Right renal pelvis (tissue), 4 donors: ENCODE data around the gene LSM14A. TPM values are rescaled to one million over a fixed set of nuclear protein-coding genes. Genes with fewer than 3 reads are reported as not detected.
A peak's percentile ranks its signal among the peaks of the same experiment; 100 is the strongest.
"Not testable (repeated sequence)": the region's sequence is repeated elsewhere in the genome, so short reads cannot be mapped to it uniquely, and the experiment has no call there.

Source experiments
- DNase-seq, 4 donors: peaks; one replicate each; pipeline ENCODE4 v3.0.0-alpha.2; 2013; ENCODE audit warnings: low read depth in 4 of 4, low spot score in 3 of 4, missing footprints in 1 of 4
- polyA plus RNA-seq, 4 donors: library from polyadenylated mRNA; unstranded; fragments of 120-200 nt; gene quantifications; one replicate each; pipeline ENCODE4 v1.2.1, GENCODE V29; 2013; ENCODE audit not compliant: insufficient read length in 4 of 4

LSM14A gene
- polyA plus RNA-seq, 4 donors, result 165 to 190 (median 185) TPM

DNA sequence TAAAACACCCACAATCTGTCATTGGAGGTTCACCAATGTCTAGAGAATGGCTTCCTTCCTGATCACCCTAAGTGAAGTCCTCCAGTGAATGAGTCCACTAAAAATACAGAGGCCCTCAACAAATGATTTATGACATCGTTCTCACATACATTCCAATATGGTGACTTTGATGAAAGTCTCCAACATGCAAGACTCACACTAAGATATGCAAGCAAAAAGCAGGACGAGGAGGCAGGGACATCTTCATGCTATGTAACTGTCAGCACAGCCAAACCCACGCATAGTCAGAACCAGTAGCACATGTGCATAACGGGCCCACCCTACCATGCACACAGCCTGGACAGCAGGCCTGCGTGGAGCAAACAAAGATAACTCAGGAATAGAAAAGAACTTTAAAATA is 16.6 kb upstream of the LSM14A start:
- DNase-seq, result no peak

DNA sequence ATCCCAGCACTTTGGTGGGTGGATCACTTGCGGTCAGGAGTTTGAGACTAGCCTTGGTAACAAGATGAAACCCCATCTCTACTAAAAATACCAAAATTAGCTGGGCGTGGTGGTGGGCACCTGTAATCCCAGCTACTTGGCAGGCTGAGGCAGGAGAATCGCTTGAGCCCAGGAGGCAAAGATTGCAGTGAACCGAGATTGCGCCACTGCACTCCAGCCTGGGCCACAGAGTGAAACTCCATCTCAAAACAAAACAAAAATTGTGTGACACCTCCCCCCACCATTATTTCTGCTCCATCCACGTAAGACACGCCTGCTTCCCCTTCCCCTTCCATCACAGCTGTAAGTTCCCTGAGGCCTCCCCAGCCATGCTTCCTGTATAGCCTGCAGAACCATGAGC is 13.3 kb upstream of the LSM14A start:
- DNase-seq, result not testable (repeated sequence)

- DNase-seq, result not testable (repeated sequence)
Observed at GRCh38 chr19:34159541-34159940, 12.8 kb upstream of the LSM14A start.

GRCh38 chr19:34161902-34162301 is 10.4 kb upstream of the LSM14A start:
- not testable (repeated sequence) for DNase-seq

GRCh38 chr19:34165295-34165738 is 7.0 kb upstream of the LSM14A start:
- no peak for DNase-seq

- not testable (repeated sequence) for DNase-seq
Observed at GRCh38 chr19:34169475-34170199, 2.7 kb upstream of the LSM14A start.

- DNase-seq, result peak in 1 of 4 donors; percentile 23
Observed at GRCh38 chr19:34171539-34171876, 796 bp upstream of the LSM14A start.

GRCh38 chr19:34172661-34173192 is 423 bp downstream of the LSM14A start:
- peak in 3 of 4 donors; percentile 30 to 60 (median 36) for DNase-seq

- DNase-seq, result peak in 3 of 4 donors; percentile 36 to 59 (median 43)
Observed at GRCh38 chr19:34173193-34173956, 1.1 kb downstream of the LSM14A start.

GRCh38 chr19:34175173-34175572 is 2.9 kb downstream of the LSM14A start:
- not testable (repeated sequence) for DNase-seq

GRCh38 chr19:34176581-34176980 is 4.3 kb downstream of the LSM14A start:
- DNase-seq, result no peak

DNA sequence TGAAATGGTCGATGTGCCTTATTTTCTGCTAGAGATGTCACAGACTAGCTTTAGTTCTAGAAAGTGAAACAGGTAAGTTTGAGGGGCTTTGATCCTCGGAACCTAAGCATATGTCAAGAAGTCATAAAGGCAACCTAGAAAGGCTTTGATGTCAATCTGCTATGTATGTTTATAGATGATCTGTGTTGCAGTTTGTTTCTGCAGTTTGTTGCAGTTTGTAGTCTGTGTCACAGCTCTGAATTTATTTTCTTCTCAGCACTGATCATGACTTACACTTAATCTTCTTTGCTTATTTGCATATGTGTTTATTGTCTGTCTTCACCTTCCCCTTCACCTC is 5.9 kb downstream of the LSM14A start:
- no peak for DNase-seq

- DNase-seq, result no peak
Observed at GRCh38 chr19:34179066-34179465, 6.8 kb downstream of the LSM14A start.

GRCh38 chr19:34180273-34180672 is 8.0 kb downstream of the LSM14A start:
- no peak for DNase-seq

DNA sequence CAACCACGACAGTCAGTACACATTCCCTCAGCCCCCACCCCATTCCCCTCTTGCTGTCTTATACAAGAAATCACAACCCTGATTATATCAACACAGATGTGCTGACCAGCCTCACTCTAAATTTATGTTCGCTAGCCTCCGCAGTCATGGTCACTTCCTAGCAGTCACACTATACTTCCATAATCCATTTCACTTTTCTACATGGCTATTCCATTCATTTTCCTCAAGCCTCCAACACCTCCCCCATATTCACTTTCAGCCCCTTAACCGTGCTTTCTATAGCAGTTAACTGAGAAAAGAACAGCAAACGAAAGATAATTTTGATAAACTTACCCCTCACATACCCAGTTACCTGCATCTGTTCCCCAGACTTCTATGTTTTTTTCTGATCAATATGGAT is 8.4 kb downstream of the LSM14A start:
- no peak for DNase-seq

DNA sequence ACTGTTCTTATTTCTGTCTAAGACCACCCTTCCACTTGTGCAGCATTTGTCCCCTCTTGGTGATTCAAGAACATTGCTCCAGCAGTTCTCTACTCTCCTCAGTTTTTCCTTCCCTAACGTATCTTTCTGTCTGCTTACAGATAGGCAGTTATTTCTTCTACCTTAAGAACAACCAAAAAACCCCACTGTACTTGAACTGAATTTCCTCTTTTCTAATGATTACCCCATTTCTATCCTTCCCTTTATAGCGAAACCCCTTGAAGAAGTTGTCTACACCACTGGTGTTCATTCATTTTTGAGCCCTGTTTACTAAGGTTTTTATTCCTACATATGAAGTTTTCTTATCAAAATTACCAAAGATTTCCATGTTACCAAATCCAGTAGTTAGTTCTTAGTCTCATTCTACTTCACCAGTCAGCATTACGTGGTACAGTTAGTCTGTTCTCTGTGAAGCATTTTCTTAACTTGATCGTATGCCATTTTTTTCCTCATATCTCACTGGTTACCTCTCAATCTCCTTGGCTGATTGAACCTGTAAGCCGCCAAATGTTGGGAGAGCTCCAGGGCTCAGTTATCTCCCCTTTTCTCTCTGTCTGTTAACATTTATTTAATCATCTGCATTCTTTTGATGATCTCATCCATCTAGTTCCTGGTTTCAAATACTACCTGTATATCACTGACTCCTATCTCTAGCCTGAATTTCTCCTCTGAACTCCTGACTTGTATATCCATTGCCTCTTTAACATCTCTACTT is 9.0 kb downstream of the LSM14A start:
- no peak for DNase-seq

GRCh38 chr19:34182125-34182524 is 9.8 kb downstream of the LSM14A start:
- no peak for DNase-seq

DNA sequence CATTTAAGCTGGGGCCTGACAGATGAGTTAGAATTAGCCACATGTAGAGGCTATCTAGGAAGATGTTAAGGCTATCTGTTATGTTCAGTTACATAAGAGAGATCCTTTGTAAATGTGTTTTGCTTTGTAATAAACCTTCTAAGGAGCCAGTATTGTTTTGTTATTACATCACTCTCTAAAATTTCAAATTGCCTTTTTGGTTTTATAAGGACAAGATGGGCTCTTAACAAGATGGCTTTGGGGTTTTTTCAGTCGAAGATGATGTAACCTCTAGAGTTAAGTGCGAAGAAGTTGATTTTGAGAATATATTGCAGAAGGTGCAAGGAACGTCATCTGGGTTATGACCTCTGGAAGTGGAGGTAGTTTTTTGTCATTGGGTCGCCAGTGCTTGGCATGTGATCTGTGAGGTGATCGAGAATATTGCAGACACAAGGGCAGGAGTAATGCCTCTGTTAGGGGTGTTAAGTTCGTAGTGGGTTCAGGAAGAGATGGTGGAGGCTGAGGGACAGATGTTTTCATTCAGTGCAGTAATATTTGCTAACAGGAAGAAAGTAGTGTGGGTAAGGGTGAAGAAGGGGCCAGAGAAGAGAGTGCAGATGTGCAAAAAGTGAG is 12.7 kb downstream of the LSM14A start:
- DNase-seq, result no peak

DNA sequence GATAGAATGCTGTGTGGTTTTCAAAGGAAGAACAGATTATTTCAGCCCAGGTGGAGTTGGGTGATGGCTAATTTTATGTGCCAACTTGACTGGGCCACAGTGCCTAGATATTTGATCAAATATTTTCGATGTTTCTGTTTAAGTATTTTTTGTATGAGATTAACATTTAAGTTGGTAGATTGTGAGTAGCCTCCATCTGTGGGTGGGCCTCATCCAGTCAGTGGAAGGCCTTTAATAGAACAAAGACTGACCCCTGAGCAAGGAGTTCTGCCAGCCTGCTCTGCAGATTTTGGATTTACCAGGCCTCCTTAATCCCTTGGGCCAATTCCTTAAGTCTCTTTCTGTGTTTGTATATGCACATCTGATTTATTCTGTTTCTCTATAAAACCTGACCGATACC is 13.9 kb downstream of the LSM14A start:
- DNase-seq, result no peak

DNA sequence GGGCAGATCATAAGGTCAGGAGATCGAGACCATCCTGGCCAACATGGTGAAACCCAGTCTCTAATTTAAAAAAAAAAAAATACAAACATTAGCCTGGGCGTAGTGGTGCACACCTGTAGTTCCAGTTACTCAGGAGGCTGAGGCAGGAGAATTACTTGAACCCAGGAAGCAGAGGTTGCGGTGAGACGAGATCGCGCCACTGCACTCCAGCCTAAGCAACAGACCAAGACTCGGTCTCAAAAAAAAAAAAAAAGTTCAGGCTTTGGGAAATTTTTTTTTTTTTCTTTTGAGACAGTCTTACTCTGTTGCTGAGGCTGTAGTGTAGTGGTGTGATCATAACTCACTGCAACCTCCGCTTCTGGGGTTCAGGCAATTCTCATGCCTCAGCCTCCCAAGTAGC is 14.7 kb downstream of the LSM14A start:
- DNase-seq, result no peak

- DNase-seq, result no peak
Observed at GRCh38 chr19:34188408-34188807, 16.1 kb downstream of the LSM14A start.
